ENCODE results near the gene RET. TPM values are rescaled to one million over a fixed set of nuclear protein-coding genes. Genes with fewer than 3 reads are reported as not detected.

Gene RET
- total and polyA plus RNA-seq, 2 of the 8 experiments (the other 6 are each of a cell fraction or from before 2014, with no cell fraction given): 6.7 to 8.4 TPM

- Histone ChIP-seq H3K23ac (ENCODE audit: insufficient read length) (no peak overlapping the region), H3K14ac (ENCODE audit: insufficient read length) (no peak overlapping the region), H2BK15ac (ENCODE audit: low read length) (no peak overlapping the region), H3K9me3 (ENCODE audit: insufficient read depth in 2 of 2, low read depth in 1 of 2, low read length in 1 of 2) (no peaks in the 10 kb centered on the region; a peak in 1 of 4 replicates), H3K18ac (ENCODE audit: extremely low read depth, low read length) (no peak overlapping the region), H3K4me3 (ENCODE audit: extremely low read depth in 1 of 4, insufficient read depth in 2 of 4, low read depth in 3 of 4, low read length in 4 of 4) (no peak overlapping the region), H3K79me1 (ENCODE audit: low read depth, low read length) (no peaks in the 10 kb centered on the region), H2AFZ (ENCODE audit: low read length) (no peak overlapping the region), H2BK120ac (replicated peaks; ENCODE audit: low read depth, low read length) (no peak overlapping the region), H4K91ac (replicated peaks; ENCODE audit: insufficient read length, low read length) (no peak overlapping the region), H2AK5ac (ENCODE audit: low read depth, low read length) (no peak overlapping the region), H3K27me3 (replicated peaks in 1 of 4; ENCODE audit: control insufficient read depth in 3 of 4, extremely low read depth in 1 of 4, insufficient read depth in 3 of 4, low read length in 3 of 4) (no peaks in the 10 kb centered on the region), H2BK12ac (ENCODE audit: low read depth, low read length) (no peak overlapping the region), H2BK20ac (ENCODE audit: low read length) (no peak overlapping the region), H3K4me1 (replicated peaks in 1 of 4; ENCODE audit: control insufficient read depth in 3 of 4, insufficient read depth in 4 of 4, low read length in 3 of 4) (peaks cover 0 to 4% (median 1%) of the 10 kb centered on the region in 4 experiments; a peak in 1 of 7 replicates), H4K5ac (ENCODE audit: insufficient read length, low read depth, low read length) (no peak overlapping the region), H3K27ac (ENCODE audit: low read depth, low read length) (no peak overlapping the region), H3K4ac (replicated peaks; ENCODE audit: insufficient read length, low read depth, low read length) (no peak overlapping the region), H3K36me3 (ENCODE audit: control insufficient read depth in 2 of 4, insufficient read depth in 4 of 4, low read length in 3 of 4) (no peaks in the 10 kb centered on the region; a peak in 2 of 8 replicates), H4K8ac (ENCODE audit: extremely low read depth, insufficient read depth, low read length) (no peak overlapping the region), H4K20me1 (replicated peaks in 1 of 2; ENCODE audit: control insufficient read depth in 1 of 2, insufficient read depth in 2 of 2, low read length in 2 of 2) (no peaks in the 10 kb centered on the region), H3K9ac (replicated peaks in 1 of 4; ENCODE audit: extremely low read depth in 1 of 4, low read depth in 3 of 4, low read length in 3 of 4) (no peak overlapping the region), H3K4me2 (ENCODE audit: insufficient read depth in 1 of 2, low read depth in 2 of 2, low read length in 2 of 2) (no peak overlapping the region), H3K56ac (replicated peaks; ENCODE audit: insufficient read length, low read depth, low read length) (no peak overlapping the region), H3K79me2 (ENCODE audit: control insufficient read depth in 1 of 2, insufficient read depth in 2 of 2, low read length in 2 of 2) (no peaks in the 10 kb centered on the region), H2BK5ac (ENCODE audit: low read depth, low read length) (no peak overlapping the region), H3K23me2 (ENCODE audit: low read depth, low read length) (no peaks in the 10 kb centered on the region)
- DNase-seq (ENCODE audit: low read depth in 1 of 2, low spot score in 2 of 2): peak in 1 of 2 experiments; percentile 23
- WGBS, 2 experiments (ENCODE audit: extremely low coverage in 1 of 2, insufficient coverage in 1 of 2, insufficient read length in 1 of 2, insufficient replicate concordance in 2 of 2, low coverage in 1 of 2, low lambda C conversion rate in 2 of 2, missing lambda C conversion rate in 1 of 2): 85% methylated on average over 23 of the region's 23 CpGs; no CpG with 5 or more reads in 1 of the 2 experiments
- FAIRE-seq: no peak
- ChIA-PET POLR2A (ENCODE audit: partially characterized antibody) (no interaction called here), CTCF (ENCODE audit: partially characterized antibody) (no interaction called here)
- TF ChIP-seq CEBPB (IDR thresholded peaks at IDR 0.05; ENCODE audit: low read depth, low read length) (no peak), CBX8 (IDR thresholded peaks at IDR 0.05; ENCODE audit: borderline replicate concordance, low read depth, low read length) (no peak), MAFK (IDR thresholded peaks at IDR 0.05; ENCODE audit: low read depth, low read length) (no peak), CHD2 (IDR thresholded peaks at IDR 0.05; ENCODE audit: low read length) (no peak), TCF12 (IDR thresholded peaks at IDR 0.05; ENCODE audit: low read depth, low read length) (no peak), TAF1 (IDR thresholded peaks at IDR 0.05; ENCODE audit: low read depth, low read length) (no peak), FOSL1 (IDR thresholded peaks at IDR 0.05; ENCODE audit: insufficient read depth, low read depth, low read length) (no peak), BACH1 (IDR thresholded peaks at IDR 0.05; ENCODE audit: low read length) (no peak), CHD1 (IDR thresholded peaks at IDR 0.05; ENCODE audit: low read depth, low read length) (no peak), NANOG (IDR thresholded peaks at IDR 0.05; ENCODE audit: insufficient read depth, low read depth, low read length, poor library complexity, severe bottlenecking) (no peak), CTCF (IDR thresholded peaks at IDR 0.05; ENCODE audit: control extremely low read depth in 1 of 3, insufficient read depth in 1 of 3, low read depth in 1 of 3, low read length in 3 of 3) (no peak)
Measured at GRCh38 chr10:43125881-43126731, 49.2 kb downstream of the RET start.

Data from H1 (cell line).